ENCODE results near the gene ADGRL3.

GRCh38 chr4:61194571-61194970 lies 5.6 kb upstream of the ADGRL3 start:
- no peak for TF ChIP-seq CTCF (IDR thresholded peaks at IDR 0.05)
- TF ChIP-seq POLR2AphosphoS5 (IDR thresholded peaks at IDR 0.05), result no peak
- no peak for TF ChIP-seq POLR2A (IDR thresholded peaks at IDR 0.05)
